Stimulated activated CD8-positive, alpha-beta memory T cell treated with anti-CD3 and anti-CD28 coated beads, Interleukin-15, amount 100 ng/mL, for 24 hours (primary cell): ENCODE results near the gene TP53BP2.
"Not testable (repeated sequence)": the region's sequence is repeated elsewhere in the genome, so short reads cannot be mapped to it uniquely, and the experiment has no call there.

ENCODE experiments used
- DNase-seq: peaks from one replicate; pipeline ENCODE4 v3.0.0-alpha.2; 2020; ENCODE audit warnings: low read depth

TP53BP2 gene

DNA sequence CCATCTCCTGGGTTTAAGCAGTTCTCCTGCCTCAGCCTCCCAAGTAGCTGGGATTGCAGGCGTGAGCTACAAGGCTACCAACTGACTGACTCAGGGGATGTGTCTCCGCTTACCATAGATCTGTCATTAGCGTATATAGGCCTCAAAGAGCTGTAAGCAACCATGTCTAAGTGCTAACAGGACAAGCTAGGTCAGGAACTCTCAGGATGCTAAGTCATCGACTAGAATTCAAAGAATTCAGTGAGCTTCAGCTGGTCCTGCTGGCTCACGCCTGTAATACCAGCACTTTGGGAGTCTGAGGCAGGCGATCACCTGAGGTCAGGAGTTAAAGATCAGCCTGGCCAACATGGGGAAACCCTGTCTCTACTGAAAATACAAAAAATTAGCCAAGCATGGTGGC lies 103.9 kb downstream of the TP53BP2 start:
- no peak for DNase-seq

DNA sequence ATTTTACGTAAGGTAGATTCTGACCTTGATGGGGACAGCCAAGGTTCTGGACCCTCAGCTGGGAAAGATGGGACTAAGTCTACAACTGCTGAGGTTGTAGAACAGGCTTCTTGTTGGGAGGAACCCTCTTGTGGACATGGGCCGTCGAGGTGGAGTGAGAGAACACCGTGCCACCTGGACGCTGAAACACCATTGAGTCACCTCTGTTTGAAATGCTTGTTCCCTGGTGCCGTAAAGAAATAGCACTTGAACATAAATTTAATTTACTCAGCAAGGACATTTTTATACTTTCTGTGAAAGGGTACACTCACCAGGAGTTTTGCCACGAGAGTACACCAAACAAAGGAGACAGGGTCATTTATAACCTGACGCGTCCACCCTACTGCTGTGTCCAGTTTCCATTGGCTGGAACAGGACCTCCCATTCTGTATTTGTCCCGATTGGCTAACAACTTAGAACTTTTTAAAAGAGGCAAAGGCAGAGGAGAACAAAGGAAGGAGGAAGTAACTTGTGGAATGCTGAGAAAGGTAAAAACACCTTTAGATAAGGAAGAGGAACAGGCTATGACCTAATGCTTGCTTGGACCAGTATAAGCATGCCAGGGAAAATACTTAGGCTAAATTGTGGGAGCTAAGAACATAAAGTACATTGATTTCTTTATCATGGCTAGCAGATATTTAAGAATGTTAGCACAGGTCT lies 105.6 kb downstream of the TP53BP2 start:
- DNase-seq, result not testable (repeated sequence)

DNA sequence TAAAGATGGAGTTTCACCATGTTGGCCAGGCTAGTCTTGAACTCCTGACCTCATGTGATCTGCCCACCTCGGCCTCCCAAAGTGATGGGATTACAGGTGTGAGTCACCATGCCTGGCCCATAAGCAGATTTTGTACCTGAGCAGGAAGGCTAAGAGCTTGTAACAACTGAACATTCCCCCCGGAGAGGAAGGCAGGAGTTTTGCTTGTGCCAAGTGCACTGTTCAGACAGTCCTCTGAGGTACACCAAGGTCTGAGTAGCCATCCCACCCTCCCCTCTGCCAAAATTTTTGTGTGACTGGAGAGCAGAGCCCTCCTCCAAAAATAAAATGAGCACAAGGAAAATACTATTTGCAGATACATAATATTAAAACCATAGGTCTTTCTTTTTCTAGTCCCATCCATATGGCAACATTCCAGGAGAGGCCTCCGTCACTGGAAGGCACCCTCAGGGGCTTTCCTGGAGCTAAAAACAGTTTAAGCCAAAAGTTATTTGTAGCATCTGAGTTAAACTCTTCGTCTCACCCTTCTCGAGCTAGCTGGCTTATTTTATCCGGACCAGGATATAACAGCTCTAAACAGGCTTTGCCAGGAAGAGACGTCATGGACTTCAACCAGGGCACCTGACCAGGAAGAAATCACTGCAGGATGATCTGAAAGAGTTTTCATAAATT lies 106.2 kb downstream of the TP53BP2 start:
- no peak for DNase-seq

DNA sequence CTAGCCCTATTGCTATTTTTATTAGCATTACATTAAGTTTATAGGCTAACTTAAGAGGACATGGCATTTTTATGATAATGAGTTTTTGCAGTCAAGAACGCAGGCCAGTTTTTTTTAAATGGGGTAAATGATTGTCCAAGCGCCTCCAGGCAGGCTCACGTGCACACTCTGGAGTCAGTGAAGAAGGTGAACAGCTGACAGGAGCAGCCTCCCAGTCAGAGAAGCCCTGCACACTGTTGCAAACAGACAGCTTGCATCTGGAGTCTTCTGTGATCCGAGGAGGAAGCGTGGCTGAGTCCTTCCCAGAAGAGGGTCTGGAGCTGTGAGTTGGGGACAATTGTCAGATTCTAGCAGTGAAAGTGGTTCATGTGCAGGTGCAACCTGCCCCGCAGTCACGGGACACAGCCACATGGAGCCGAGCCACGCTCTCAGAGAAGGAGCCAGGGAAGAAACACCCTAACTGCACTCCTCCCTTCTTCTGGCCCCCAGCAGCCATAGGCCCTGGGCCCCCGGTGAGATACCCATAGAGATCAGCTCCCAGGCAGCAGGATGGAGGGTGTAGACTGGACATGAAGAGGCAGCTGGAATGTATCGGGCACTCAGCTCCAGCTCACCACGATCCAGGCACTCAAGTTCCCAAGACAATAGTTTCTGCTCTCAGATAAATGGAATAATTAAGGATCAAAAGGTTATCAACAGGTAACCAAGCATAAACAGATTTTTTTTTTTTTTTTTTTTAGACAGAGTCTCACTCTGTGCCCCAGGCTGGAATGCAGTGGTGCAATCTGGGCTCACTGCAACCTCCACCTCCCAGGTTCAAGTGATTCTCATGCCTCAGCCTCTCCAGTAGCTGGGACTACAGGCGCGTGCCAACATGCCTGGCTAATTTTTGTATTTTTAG lies 107.0 kb downstream of the TP53BP2 start:
- DNase-seq, result no peak

DNA sequence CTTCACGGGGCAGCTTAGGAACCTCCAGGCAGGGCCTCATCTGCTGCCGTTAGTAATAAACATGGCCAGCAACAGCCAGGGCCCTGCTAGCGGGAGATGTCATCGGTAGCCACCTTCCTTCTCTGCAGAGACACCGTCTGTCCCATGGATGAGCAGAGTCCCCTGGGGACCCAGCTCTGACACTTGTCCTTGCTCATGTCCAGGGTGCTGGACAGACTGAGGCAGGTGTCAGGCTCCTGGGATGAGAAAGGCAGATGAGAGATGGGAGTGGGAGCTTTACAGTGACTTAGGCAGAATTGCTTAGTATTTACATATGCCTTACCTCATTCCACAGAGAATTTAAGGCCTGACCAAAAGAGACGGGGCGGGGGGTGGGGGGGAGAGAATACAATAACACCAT lies 108.4 kb downstream of the TP53BP2 start:
- no peak for DNase-seq

DNA sequence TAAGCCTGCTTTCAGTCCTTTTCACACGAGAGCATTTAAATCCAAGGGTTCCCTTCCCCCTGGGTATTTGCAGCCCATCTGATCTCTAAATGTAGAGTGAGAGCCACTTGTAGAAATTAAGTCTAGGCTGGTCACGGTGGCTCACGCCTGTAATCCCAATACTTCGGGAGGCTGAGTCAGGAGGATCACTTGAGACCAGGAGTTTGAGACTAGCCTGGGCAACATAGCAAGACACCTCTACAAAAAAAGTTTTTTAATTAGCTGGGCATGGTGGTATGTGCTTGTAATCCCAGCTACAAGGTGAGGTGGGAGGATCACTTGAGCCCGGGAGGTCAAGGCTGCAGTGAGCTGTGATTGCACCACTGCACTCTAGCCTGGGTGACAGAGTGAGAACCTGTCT lies 109.1 kb downstream of the TP53BP2 start:
- not testable (repeated sequence) for DNase-seq

DNA sequence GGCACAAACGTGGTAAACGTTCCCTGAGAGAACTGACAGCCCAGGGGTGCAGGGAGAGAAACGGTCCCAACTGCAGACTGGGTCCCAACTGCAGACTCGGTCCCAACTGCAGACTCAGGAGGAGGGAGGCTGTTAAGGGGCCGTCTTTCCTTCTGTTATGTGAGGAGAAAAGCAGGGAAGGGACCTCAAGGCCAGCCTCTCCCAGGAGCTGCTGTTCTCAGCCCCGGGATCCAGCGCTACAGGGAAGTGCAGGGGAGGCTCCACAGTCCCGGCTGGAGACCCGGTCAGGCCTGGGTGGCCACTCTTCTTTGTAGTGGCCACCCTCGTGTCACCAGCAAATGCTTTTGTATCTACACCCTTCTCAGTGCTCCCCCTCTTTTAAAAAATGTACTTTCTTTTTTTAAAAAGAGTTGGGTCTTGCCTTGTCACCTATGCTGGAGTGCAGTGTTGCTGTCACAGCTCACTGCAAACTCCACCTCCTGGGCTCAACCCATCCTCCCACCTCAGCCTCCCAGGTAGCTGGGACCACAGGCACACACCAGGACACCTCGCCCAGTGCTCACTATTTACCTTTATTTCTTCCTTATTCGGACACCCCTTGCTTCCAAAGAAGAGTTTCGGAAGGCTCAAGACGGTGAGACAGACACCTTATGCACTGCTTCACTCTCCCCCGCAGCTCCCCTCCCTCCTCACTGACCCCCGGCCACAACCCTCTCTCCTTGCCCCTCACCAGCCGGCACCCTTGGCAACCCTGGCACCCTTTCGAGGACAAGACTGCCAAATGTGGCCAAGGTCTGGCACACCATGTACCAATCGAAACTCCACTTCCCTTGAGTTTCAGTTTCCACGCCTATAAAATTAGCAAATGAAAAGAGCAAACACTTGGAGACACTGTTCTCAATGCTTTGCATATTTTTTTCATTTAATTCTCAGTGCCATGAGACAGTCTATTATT lies 111.6 kb downstream of the TP53BP2 start:
- no peak for DNase-seq

DNA sequence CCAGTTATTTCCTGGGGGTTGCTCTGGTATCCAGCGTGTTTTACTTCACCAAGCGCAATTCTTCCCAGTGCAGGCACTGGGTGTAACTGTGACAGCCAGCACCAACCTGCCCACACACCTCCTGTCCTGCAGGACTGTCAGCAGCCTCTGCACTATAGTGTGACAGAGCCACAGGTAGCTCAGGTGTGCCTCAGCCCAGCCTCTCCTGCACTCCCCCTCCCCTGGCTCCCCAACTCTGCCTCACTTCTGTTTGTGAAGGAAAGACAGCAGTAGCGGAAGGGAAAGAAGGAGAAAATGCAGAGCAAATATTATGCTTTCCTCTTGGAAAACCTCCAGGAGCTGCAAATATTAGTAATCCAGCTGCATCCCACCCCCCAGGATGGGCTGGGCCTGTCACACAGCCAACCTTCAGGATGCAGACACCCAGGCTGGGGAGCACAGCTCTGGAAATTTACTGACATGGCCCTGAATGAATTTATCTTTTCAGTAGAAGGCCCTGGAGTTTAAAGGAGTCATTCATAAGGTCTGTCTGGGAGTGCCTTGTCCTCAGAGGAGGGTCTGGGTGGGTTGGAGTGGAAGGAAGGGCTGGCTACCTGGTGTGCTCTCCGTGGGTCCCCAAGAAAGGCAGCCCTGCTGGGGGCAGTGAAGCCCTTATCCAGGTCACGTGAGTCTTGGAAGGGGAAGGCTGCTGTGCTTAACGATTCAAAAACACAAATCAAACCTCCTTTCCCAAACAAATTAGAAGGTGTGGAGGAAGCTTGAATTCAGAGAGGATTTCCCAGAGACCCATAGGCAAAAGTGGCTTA lies 112.6 kb downstream of the TP53BP2 start:
- no peak for DNase-seq

DNA sequence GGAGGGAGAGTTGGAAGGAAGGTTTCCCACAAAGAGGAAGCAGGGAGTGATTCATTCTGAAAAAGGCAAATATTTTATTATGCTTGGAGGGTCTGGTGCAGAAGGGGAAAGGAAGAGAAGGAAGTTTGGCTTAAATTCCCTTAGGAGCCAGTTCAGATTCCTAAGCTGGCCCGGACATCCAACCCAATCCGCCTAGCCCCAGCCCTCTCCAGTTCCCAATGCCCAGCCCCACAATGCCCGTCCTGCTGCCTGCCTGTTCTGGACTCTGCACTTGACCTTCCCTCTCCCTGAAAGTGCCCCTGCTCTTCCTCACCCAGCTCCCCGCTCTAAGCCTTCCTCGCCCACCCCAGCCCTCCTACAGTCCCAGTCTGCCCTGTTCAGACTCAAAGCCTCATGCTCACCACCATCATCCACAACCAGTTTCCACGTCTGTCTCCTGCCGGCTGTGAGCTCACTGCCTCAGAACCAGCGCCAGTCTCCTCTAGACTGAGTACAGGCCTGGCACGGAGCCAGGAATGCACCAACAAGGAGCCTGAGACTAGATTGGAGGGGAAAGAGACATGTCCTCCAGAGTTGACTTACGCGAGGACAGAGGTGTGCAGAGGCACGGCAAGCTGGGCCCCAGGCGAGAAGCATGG lies 114.5 kb downstream of the TP53BP2 start:
- DNase-seq, result no peak

DNA sequence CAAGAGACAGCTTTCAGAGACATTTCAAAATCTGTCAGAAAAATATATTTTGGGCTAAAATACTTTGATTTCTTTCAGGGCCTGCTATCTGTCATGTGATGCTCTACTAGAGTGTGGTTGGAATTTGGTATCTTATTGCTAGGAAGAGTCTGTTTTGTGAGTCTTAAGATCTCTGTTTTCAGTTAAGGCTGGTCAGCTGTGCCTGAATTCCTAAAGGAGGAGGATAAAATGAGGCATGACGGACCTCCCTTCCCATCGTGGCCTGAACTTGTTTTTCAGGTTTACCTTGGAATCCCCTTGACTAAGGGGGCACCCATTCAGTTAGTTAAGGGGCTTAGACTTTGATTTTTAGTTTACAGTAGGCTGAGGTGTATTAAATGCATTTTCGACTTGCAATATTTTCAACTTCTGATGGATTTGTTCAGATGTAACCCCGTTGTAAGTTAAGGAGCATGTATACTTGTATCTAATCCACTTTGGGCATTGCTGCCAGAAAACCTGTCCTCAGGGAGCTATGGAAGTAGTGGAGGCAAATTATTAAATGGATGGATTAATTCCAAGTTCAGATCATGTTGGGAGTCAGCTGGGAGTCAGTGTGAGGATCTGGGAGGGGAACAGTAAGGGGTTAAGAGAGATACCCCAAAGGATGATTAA lies 115.1 kb downstream of the TP53BP2 start:
- DNase-seq, result no peak

DNA sequence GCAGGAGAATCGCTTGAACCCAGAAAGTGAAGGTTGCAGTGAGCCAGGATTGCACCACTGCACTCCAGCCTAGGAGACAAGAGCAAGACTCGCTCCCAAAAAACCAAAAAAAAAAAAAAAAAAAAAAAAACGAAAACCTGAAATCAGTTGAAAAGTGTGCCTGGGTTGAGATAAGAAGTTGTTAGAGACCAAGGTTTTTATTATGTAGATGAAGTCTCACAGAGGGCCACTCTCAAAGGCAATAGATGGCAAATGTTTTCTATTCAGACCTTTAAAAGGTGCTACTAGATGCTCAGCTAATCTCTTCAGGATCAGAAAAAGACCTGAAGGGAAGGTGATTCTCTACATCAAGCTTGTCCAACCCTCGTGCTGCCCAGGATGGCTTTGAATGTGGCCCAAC lies 115.8 kb downstream of the TP53BP2 start:
- DNase-seq, result no peak
